Measurements from ENCODE around the gene THAP4.

GRCh38 chr2:241582806-241583205 is 54.2 kb downstream of the THAP4 start:
- TF ChIP-seq POLR2A (IDR thresholded peaks at IDR 0.05; ENCODE audit: borderline replicate concordance, extremely low read depth, insufficient read depth, insufficient read length) (no peak), EZH2phosphoT487 (IDR thresholded peaks at IDR 0.05; ENCODE audit: borderline replicate concordance) (no peak), EGR1 (IDR thresholded peaks at IDR 0.05; ENCODE audit: low read depth) (no peak), ELF1 (IDR thresholded peaks at IDR 0.05; ENCODE audit: borderline replicate concordance, low read depth) (no peak), EZH2 (IDR thresholded peaks at IDR 0.05) (no peak)
- TF ChIP-seq, protein P1, sequence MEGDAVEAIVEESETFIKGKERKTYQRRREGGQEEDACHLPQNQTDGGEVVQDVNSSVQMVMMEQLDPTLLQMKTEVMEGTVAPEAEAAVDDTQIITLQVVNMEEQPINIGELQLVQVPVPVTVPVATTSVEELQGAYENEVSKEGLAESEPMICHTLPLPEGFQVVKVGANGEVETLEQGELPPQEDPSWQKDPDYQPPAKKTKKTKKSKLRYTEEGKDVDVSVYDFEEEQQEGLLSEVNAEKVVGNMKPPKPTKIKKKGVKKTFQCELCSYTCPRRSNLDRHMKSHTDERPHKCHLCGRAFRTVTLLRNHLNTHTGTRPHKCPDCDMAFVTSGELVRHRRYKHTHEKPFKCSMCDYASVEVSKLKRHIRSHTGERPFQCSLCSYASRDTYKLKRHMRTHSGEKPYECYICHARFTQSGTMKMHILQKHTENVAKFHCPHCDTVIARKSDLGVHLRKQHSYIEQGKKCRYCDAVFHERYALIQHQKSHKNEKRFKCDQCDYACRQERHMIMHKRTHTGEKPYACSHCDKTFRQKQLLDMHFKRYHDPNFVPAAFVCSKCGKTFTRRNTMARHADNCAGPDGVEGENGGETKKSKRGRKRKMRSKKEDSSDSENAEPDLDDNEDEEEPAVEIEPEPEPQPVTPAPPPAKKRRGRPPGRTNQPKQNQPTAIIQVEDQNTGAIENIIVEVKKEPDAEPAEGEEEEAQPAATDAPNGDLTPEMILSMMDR (IDR thresholded peaks at IDR 0.05 in 2 of 3, conservative IDR thresholded peaks at IDR 0.05 in 1 of 3; ENCODE audit: borderline replicate concordance in 1 of 3, insufficient read depth in 1 of 3, low read depth in 2 of 3, low read length in 2 of 3), result no peak
- TF ChIP-seq, protein P2, sequence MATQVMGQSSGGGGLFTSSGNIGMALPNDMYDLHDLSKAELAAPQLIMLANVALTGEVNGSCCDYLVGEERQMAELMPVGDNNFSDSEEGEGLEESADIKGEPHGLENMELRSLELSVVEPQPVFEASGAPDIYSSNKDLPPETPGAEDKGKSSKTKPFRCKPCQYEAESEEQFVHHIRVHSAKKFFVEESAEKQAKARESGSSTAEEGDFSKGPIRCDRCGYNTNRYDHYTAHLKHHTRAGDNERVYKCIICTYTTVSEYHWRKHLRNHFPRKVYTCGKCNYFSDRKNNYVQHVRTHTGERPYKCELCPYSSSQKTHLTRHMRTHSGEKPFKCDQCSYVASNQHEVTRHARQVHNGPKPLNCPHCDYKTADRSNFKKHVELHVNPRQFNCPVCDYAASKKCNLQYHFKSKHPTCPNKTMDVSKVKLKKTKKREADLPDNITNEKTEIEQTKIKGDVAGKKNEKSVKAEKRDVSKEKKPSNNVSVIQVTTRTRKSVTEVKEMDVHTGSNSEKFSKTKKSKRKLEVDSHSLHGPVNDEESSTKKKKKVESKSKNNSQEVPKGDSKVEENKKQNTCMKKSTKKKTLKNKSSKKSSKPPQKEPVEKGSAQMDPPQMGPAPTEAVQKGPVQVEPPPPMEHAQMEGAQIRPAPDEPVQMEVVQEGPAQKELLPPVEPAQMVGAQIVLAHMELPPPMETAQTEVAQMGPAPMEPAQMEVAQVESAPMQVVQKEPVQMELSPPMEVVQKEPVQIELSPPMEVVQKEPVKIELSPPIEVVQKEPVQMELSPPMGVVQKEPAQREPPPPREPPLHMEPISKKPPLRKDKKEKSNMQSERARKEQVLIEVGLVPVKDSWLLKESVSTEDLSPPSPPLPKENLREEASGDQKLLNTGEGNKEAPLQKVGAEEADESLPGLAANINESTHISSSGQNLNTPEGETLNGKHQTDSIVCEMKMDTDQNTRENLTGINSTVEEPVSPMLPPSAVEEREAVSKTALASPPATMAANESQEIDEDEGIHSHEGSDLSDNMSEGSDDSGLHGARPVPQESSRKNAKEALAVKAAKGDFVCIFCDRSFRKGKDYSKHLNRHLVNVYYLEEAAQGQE (IDR thresholded peaks at IDR 0.05; ENCODE audit: low read depth), result no peak

Measured in HCT116 (cell line).